SK-N-SH (cell line): ENCODE data around the gene CDC73.

Experiments
- CTCF ChIP-seq: fragments of 200-600 bp; sonication (generic); IDR thresholded peaks from 2 replicates; pipeline ENCODE4 v1.6.1; 2017; ENCODE audit warnings: antibody characterized with exemption, mild to moderate bottlenecking, moderate library complexity
- JUND ChIP-seq: IDR thresholded peaks from 2 replicates; pipeline ENCODE4 v1.4.0; 2012
- MEF2A ChIP-seq: IDR thresholded peaks from 2 replicates; pipeline ENCODE4 v1.4.0; 2012; ENCODE audit warnings: low read depth, borderline replicate concordance
- NFIC ChIP-seq: IDR thresholded peaks from 2 replicates; pipeline ENCODE4 v1.4.0; 2012; ENCODE audit warnings: borderline replicate concordance
- PBX3 ChIP-seq: IDR thresholded peaks from 2 replicates; pipeline ENCODE4; 2012
- POLR2AphosphoS5 ChIP-seq: IDR thresholded peaks from 2 replicates; pipeline ENCODE4 v1.6.1; 2012; ENCODE audit warnings: low read depth, low read length
- REST ChIP-seq: IDR thresholded peaks from 2 replicates; pipeline ENCODE4 v1.6.1; 2012; ENCODE audit warnings: mild to moderate bottlenecking, low read depth, low read length, moderate library complexity
- RXRA ChIP-seq: IDR thresholded peaks from 2 replicates; pipeline ENCODE4 v1.4.0; 2012; ENCODE audit warnings: low read depth, mild to moderate bottlenecking, borderline replicate concordance
- TAF1 ChIP-seq: IDR thresholded peaks from 2 replicates; pipeline ENCODE4 v1.6.1; 2012; ENCODE audit warnings: low read depth, mild to moderate bottlenecking, low read length, moderate library complexity, borderline replicate concordance
- TF ChIP-seq, protein P1 (sequence below): IDR thresholded peaks from 2 replicates; pipeline ENCODE4 v1.4.0; 2012; ENCODE audit warnings: low read depth
- TF ChIP-seq, protein P2 (sequence below): fragments of 150-350 bp; IDR thresholded peaks from 2 replicates; pipeline ENCODE4 v1.6.1; 2017; ENCODE audit warnings: antibody characterized with exemption, low read length, low read depth, borderline replicate concordance

DNA sequence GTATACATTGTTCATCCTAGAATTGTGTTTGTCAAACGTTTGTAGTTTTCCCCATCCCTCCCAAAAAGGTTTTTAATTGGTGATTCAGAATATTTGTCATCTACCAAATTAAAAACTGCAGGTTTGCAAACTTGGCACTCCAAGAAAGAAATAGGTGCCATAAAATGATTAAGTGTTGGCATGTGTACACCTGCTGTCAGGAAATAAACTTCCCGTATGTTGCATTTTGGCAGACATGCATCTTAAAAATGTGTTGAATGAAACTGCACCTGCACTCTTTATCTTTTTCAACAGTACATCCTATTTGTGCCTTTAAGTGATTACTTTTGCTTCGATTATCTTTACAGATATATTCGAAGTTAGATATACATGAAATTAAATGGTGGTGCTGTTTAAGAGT lies 57.3 kb downstream of the CDC73 start:
- no peak for TF ChIP-seq REST
- TF ChIP-seq MEF2A, result no peak
- no peak for TF ChIP-seq POLR2AphosphoS5
- TF ChIP-seq CTCF, result no peak
- TF ChIP-seq, protein P1, sequence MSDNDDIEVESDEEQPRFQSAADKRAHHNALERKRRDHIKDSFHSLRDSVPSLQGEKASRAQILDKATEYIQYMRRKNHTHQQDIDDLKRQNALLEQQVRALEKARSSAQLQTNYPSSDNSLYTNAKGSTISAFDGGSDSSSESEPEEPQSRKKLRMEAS, result no peak
- no peak for TF ChIP-seq PBX3
- no peak for TF ChIP-seq NFIC
- no peak for TF ChIP-seq JUND
- TF ChIP-seq, protein P2, sequence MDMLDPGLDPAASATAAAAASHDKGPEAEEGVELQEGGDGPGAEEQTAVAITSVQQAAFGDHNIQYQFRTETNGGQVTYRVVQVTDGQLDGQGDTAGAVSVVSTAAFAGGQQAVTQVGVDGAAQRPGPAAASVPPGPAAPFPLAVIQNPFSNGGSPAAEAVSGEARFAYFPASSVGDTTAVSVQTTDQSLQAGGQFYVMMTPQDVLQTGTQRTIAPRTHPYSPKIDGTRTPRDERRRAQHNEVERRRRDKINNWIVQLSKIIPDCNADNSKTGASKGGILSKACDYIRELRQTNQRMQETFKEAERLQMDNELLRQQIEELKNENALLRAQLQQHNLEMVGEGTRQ, result no peak
- TF ChIP-seq TAF1, result no peak
- no peak for TF ChIP-seq RXRA
